Measurements from ENCODE around the gene VPS26A. TPM values are rescaled to one million over a fixed set of nuclear protein-coding genes. Genes with fewer than 3 reads are reported as not detected.

VPS26A gene
- total RNA-seq, 1 experiment from 2014 or later = 44.7 TPM

DNA sequence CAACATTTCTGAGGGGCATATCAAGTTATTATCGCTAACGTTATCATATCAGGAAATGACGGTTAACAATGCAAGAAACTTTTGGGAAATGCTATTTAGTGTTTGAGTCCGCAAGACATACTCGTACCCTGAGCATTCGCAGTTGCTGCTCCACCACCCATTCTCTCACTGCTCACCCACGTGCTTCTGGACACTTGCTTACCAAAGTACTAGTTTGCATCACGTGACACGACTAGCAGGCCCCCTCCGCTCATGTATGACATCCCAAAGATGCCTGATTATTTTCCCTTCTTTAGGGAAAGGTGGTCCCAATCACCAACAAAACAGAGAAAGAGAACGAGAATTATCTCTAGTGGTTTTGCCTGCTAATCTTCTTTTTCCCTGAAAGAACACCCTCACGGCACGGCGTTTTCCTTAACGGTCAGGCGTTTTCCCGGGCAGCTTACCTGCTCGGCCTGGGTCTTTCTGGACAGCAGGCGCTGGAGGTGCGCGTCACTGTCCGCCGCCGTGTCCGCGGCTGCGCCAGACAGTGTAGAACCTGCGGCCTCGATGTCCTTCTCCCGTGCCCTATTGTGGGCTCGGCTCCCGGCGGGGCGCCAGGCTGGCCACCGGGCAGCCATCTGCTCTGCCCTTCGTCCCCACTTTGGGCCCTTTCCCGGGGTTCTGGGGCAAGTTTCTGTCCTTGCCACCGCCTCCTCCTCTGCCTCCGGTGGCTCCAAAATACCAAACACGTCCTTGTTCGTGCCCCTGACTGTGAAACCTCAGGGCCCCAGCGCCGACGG, 56.0 kb downstream of the VPS26A start, which contains the start of gene SUPV3L1:
Gene SUPV3L1 (plus strand): TSS at position 492 of the 782 bp plus-strand sequence. CDS start 58 bp downstream, at position 550.
- Histone ChIP-seq H3K27ac (ENCODE audit: low read length) (peak within 1 kb of the TSS; percentile 75), H3K27me3 (ENCODE audit: low read length) (no peaks in the 10 kb centered on the region), H3K4me3 (ENCODE audit: low read length) (peak within 1 kb of the TSS; percentile 83), H3K79me2 (ENCODE audit: low read length) (peaks cover 50% of the 10 kb centered on the region), H3K4me1 (ENCODE audit: insufficient read depth, low read length) (peaks cover 23% of the 10 kb centered on the region), H3K9ac (ENCODE audit: low read length) (peak within 1 kb of the TSS; percentile 93), H3F3A (ENCODE audit: low read length, unreplicated experiment) (peaks cover 4% of the 10 kb centered on the region), H3K4me2 (ENCODE audit: low read length) (peak within 1 kb of the TSS; percentile 83), H3K9me3 (ENCODE audit: low read length) (no peaks in the 10 kb centered on the region), H4K20me1 (ENCODE audit: low read length) (peaks cover 22% of the 10 kb centered on the region), H3K9me2 (replicated peaks; ENCODE audit: low read length) (no peaks in the 10 kb centered on the region), H2AFZ (ENCODE audit: low read length) (peak within 1 kb of the TSS; percentile 84), H3K36me3 (ENCODE audit: low read depth, low read length) (peaks cover 21% of the 10 kb centered on the region; the same call in 1 of the 2 replicates)
- peak; percentile 88 for ATAC-seq
- intact Hi-C loops (cut with micrococcal nuclease) = loop anchor here (2.0 kb wide), 2 partner anchors 43 to 55 kb away; partner anchors contain the start of gene VPS26A
- CTCF ChIA-PET = no interaction called here
- DNase-seq = peak; percentile 99
- BruUV-seq (replicated peaks) = no TSS peak
- no peak for TF ChIP-seq EZH2 (IDR thresholded peaks at IDR 0.05; ENCODE audit: low read length, unreplicated experiment)
- TF ChIP-seq, protein P1, sequence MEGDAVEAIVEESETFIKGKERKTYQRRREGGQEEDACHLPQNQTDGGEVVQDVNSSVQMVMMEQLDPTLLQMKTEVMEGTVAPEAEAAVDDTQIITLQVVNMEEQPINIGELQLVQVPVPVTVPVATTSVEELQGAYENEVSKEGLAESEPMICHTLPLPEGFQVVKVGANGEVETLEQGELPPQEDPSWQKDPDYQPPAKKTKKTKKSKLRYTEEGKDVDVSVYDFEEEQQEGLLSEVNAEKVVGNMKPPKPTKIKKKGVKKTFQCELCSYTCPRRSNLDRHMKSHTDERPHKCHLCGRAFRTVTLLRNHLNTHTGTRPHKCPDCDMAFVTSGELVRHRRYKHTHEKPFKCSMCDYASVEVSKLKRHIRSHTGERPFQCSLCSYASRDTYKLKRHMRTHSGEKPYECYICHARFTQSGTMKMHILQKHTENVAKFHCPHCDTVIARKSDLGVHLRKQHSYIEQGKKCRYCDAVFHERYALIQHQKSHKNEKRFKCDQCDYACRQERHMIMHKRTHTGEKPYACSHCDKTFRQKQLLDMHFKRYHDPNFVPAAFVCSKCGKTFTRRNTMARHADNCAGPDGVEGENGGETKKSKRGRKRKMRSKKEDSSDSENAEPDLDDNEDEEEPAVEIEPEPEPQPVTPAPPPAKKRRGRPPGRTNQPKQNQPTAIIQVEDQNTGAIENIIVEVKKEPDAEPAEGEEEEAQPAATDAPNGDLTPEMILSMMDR (conservative IDR thresholded peaks at IDR 0.05; ENCODE audit: low read depth, low read length) = no peak
- no peak for TF ChIP-seq EZH2phosphoT487 (IDR thresholded peaks at IDR 0.05; ENCODE audit: borderline replicate concordance, low read length)
- POLR2A ChIA-PET (ENCODE audit: unreplicated experiment) = no interaction called here

DNA sequence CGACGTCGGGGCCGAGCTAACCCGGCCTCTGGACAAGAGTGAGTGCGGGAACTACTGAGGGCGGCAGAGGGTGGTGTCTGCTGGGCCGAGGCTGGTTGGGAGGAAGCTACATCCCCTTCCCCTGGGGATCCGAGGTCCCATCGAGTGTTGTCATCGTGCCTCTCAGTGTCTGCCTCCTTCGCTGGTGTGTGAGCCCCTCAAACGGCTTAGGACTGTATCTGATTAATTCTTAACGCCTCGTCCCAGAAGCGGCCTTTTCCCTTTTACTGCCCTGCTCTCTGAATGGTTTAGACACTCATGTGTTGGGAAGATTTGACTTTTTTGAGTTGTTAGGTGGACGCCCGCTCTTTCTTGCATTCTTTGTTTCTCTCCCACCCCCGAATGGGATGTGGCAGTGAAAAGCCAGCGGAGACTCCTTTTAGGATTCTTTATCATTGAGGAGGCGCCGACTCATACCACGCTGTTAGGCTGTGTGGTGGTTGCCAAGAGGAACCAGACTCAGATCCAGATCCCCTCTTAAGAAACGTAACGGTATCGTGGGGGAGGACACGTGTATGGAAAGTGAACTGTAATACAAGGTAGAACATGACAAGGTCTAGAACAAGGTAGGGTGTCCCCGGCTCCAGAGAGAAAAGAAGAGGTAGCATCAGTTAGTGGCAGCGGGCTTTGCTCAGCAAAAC, 56.7 kb downstream of the VPS26A start:
- Histone ChIP-seq H3K79me2 (ENCODE audit: low read length) (peaks cover 56% of the 10 kb centered on the region), H3K36me3 (ENCODE audit: low read depth, low read length) (peaks cover 24% of the 10 kb centered on the region; the same call in 1 of the 2 replicates), H3K9me3 (ENCODE audit: low read length) (no peaks in the 10 kb centered on the region), H2AFZ (ENCODE audit: low read length) (peak overlapping the region; percentile 84), H3K9me2 (replicated peaks; ENCODE audit: low read length) (no peaks in the 10 kb centered on the region), H3K4me1 (ENCODE audit: insufficient read depth, low read length) (peaks cover 23% of the 10 kb centered on the region), H3K9ac (ENCODE audit: low read length) (peak overlapping the region; percentile 93), H3K27ac (ENCODE audit: low read length) (peak overlapping the region; percentile 75), H3K27me3 (ENCODE audit: low read length) (no peaks in the 10 kb centered on the region), H3K4me2 (ENCODE audit: low read length) (peak overlapping the region; percentile 83), H3K4me3 (ENCODE audit: low read length) (peak overlapping the region; percentile 83), H4K20me1 (ENCODE audit: low read length) (peaks cover 25% of the 10 kb centered on the region), H3F3A (ENCODE audit: low read length, unreplicated experiment) (peaks cover 5% of the 10 kb centered on the region)
- ChIA-PET CTCF (no interaction called here), POLR2A (ENCODE audit: unreplicated experiment) (no interaction called here)
- TSS peak; percentile 51 for BruUV-seq (replicated peaks)
- TF ChIP-seq EZH2 (IDR thresholded peaks at IDR 0.05; ENCODE audit: low read length, unreplicated experiment) = no peak
- TF ChIP-seq, protein P1 (conservative IDR thresholded peaks at IDR 0.05; ENCODE audit: low read depth, low read length) = no peak
- TF ChIP-seq EZH2phosphoT487 (IDR thresholded peaks at IDR 0.05; ENCODE audit: borderline replicate concordance, low read length) = no peak
- intact Hi-C loops (cut with micrococcal nuclease) = loop anchor here (2.0 kb wide), 2 partner anchors 42 to 56 kb away; partner anchors contain the start of gene VPS26A
- ATAC-seq (peak; percentile 16), DNase-seq (peak; percentile 29)

All from PC-3 (cell line).